Measurements from ENCODE around the gene MGAT5.
A peak's percentile ranks its signal among the peaks of the same experiment; 100 is the strongest.

Gene MGAT5, protein sequence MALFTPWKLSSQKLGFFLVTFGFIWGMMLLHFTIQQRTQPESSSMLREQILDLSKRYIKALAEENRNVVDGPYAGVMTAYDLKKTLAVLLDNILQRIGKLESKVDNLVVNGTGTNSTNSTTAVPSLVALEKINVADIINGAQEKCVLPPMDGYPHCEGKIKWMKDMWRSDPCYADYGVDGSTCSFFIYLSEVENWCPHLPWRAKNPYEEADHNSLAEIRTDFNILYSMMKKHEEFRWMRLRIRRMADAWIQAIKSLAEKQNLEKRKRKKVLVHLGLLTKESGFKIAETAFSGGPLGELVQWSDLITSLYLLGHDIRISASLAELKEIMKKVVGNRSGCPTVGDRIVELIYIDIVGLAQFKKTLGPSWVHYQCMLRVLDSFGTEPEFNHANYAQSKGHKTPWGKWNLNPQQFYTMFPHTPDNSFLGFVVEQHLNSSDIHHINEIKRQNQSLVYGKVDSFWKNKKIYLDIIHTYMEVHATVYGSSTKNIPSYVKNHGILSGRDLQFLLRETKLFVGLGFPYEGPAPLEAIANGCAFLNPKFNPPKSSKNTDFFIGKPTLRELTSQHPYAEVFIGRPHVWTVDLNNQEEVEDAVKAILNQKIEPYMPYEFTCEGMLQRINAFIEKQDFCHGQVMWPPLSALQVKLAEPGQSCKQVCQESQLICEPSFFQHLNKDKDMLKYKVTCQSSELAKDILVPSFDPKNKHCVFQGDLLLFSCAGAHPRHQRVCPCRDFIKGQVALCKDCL

DNA sequence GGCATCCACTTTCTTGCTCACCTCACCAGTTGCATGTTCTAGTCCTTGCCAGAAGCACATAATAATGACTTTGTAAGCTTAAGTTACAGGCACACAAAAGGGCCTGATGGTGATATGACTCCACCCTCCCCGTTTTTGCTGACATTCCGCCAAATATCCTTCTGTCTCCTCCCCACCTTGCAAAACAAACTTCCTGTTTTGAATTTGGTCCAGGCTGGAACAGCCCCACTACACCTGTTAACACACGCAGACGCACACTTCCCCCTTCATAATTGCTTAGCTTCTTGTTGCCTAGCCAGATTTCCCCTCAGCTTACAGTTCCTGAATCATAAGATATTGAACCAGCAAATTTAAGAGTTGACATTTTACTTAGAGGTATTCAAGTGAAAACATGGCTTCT is at the start of gene MGAT5:
Gene MGAT5 (plus strand): TSS at position 269 of the 400 bp plus-strand sequence. CDS start 332 bp downstream, outside the sequence.
- DNase-seq (ENCODE audit: low spot score), result peak; percentile 48

DNA sequence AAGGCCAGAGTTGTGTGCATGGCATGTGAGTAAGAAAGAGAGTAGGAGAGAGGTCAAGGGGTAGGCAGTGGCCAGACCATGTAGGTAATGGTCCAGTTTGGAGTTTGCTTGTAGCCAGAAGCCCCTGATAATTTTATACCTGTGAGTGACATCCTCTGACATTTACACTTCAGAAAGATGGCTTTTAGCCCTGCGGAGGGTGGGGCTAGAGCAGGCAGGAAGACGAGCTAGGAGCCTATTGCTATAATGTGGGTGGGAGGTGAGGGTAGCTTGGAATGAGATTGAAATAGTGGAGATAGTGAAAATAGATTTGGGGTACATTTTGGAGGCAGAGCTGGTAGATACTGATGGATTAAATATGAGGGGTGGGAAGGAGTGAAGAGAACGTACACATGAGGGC is 48.8 kb upstream of the MGAT5 start:
- DNase-seq (ENCODE audit: low spot score), result no peak

GRCh38 chr2:134206031-134206430 is 47.8 kb upstream of the MGAT5 start:
- DNase-seq (ENCODE audit: low spot score), result no peak

DNA sequence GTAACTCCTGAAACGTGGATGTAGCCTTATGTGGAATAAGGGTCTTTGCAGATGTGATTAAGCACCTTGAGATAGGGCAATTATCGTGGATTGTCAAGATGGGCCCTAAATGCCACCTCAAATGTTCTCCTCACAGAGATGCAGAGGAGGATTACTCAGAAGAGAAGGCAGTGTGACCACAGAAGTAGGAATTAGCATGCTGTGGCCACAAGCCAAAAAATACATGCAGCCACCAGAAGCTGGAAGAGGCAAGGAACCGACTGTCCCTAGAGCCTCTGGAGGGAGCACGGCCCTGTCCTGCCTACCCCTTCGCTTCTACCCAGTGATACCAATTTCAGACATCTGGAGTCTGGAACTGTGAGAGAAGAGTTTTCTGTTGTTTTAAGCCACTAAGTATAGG is 47.3 kb upstream of the MGAT5 start:
- no peak for DNase-seq (ENCODE audit: low spot score)

- DNase-seq (ENCODE audit: low spot score), result peak; percentile 53
Measured at GRCh38 chr2:134207589-134208209, 46.2 kb upstream of the MGAT5 start.

DNA sequence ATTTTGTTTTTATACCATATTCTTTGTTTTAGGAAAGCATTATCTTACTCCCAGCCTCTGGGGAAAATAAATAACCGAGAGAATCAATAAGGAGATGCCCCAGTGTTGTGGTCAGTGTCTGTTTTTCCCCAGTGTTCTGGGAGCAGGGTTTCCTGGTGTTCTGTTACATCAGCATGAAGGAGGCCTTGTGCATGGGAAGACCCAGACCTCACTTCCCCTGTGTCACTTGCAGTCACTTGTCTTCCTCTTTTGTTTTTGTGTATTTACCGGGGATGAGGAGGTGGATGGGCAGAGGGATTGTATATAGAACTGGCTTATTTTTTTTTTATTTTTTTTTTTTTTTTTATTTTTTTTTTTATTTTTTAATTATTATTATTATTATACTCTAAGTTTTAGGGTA is 45.0 kb upstream of the MGAT5 start:
- DNase-seq (ENCODE audit: low spot score), result no peak

DNA sequence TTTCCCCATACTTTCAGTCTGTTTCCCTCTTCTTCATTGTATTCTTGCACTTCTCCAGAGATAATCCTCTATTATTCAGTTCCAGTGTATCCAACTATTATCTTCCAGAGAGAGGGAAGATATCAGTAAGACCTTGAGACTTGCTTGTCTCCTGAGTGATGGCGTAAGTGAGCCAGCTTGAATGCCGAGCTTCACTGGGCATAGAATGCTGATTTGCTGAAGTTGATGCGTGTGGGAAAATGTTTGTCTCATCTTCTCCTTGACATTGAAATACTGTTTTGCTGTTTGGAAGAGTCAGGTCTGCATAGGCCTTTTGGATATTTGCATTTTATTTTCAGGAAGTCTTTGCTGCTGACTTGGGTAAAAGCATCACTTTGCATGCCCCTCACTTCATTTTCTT is 41.1 kb upstream of the MGAT5 start:
- DNase-seq (ENCODE audit: low spot score), result no peak

GRCh38 chr2:134216152-134216829 is 37.6 kb upstream of the MGAT5 start:
- DNase-seq (ENCODE audit: low spot score), result no peak

DNA sequence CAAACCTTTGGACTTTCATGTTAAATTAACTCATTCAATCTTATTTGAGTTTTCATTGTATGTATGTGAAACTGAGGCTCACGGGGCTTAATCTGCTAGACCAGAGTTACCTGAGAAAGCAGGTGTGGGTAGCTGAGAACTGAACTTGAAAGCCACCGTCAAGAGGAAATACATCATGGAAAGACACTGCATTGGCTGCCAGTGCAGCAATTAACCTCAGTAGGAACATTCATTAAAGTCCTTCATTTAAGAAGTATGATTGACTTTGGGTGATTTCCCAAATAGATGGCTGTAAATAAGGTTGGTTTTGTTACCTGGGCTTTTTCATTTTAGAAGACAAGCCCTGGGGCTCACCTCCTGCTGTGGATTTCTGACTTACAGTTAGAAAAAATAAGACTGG is 36.5 kb upstream of the MGAT5 start:
- no peak for DNase-seq (ENCODE audit: low spot score)

GRCh38 chr2:134217924-134218323 is 35.9 kb upstream of the MGAT5 start:
- DNase-seq (ENCODE audit: low spot score), result no peak

DNA sequence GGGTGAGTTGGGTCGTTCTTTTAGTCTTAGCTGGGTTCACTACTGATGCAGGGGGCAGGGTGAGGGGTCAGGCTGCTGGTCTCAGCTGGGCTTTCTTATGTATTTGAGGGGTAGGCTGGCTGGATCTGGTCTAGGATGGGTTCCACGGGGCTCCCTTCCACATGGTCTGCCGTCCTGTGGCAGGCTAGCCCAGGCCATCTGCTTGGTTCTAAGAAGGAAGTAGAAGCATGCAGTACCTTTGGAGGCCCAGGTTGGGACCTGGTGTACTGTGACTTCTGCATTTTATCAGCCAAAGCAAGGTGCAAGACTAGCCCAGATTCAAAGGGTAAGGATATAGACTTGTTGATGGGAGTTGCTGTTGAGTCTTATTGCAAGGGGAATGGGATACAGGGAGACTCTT is 35.5 kb upstream of the MGAT5 start:
- DNase-seq (ENCODE audit: low spot score), result peak; percentile 31

GRCh38 chr2:134218930-134219658 is 34.8 kb upstream of the MGAT5 start:
- peak; percentile 30 for DNase-seq (ENCODE audit: low spot score)

GRCh38 chr2:134220344-134220974 is 33.4 kb upstream of the MGAT5 start:
- no peak for DNase-seq (ENCODE audit: low spot score)

DNA sequence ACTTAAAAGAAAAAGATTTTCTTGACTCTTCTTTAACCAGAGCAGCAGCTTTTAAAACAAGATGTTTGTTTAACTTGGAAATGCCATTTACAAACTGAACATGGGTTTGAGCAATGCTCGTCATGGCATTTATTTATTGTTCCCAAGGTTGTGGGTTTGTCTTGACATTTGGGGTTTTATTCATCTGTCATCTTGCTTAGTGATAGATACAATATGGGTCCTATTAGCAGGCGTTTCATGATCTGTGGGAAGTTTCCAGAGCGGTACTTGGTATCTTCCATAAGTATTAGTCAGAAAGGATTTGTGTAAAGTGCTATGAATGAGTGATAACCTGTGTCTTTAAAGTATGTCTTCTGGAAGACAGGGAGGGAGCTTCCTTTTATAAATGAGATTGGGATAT is 29.9 kb upstream of the MGAT5 start:
- no peak for DNase-seq (ENCODE audit: low spot score)

- no peak for DNase-seq (ENCODE audit: low spot score)
Measured at GRCh38 chr2:134225173-134225572, 28.7 kb upstream of the MGAT5 start.

- no peak for DNase-seq (ENCODE audit: low spot score)
Measured at GRCh38 chr2:134225841-134226240, 28.0 kb upstream of the MGAT5 start.

GRCh38 chr2:134226601-134227000 is 27.3 kb upstream of the MGAT5 start:
- no peak for DNase-seq (ENCODE audit: low spot score)

GRCh38 chr2:134227666-134228065 is 26.2 kb upstream of the MGAT5 start:
- DNase-seq (ENCODE audit: low spot score), result no peak

- no peak for DNase-seq (ENCODE audit: low spot score)
Measured at GRCh38 chr2:134228493-134228903, 25.4 kb upstream of the MGAT5 start.

- DNase-seq (ENCODE audit: low spot score), result no peak
Measured at GRCh38 chr2:134229540-134229939, 24.3 kb upstream of the MGAT5 start.

GRCh38 chr2:134230885-134231284 is 23.0 kb upstream of the MGAT5 start:
- no peak for DNase-seq (ENCODE audit: low spot score)

Measured in germinal center (tissue), 1 donor.